Astrocyte of the spinal cord (primary cell): Measurements from ENCODE around the gene SYTL5.

Experiments
- DNase-seq: peaks from one replicate; pipeline ENCODE4 v3.0.0; 2011; ENCODE audit warnings: low read depth, low spot score
- H3K4me3 ChIP-seq: 2 replicates; pipeline ENCODE4 v1.5.1; 2011; ENCODE audit warnings: low read depth, mild to moderate bottlenecking, low read length, moderate library complexity
- in situ Hi-C: cut with HindIII; loops from 2 replicates; pipeline ENCODE4 v1.10.0; 2017; ENCODE audit warnings: low sequenced_read_pairs
- TF ChIP-seq, protein P1 (sequence below): IDR thresholded peaks from 2 replicates; pipeline ENCODE4 v1.5.1; 2012; ENCODE audit warnings: low read depth, mild to moderate bottlenecking, low read length, inconsistent platforms

The SYTL5 gene

DNA sequence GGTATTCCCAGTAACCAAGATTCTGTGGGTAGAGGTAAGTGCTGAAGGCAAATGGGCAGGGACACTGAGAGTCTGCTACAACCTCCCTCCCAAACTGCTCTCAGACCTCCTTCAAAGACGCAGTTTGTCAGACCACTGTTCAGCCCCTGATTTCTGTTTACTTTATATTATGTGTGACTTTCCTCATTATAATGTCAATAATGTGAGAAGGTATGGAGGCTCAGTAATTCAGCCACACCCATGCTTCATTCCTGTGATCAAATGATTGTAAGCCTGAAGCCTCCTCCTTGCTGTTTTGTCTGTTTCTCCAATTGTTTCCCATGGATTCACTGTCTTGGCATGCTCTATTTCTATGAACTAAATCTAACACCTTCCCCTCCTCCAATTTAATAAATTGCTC, 75.6 kb downstream of the SYTL5 start:
- TF ChIP-seq, protein P1, sequence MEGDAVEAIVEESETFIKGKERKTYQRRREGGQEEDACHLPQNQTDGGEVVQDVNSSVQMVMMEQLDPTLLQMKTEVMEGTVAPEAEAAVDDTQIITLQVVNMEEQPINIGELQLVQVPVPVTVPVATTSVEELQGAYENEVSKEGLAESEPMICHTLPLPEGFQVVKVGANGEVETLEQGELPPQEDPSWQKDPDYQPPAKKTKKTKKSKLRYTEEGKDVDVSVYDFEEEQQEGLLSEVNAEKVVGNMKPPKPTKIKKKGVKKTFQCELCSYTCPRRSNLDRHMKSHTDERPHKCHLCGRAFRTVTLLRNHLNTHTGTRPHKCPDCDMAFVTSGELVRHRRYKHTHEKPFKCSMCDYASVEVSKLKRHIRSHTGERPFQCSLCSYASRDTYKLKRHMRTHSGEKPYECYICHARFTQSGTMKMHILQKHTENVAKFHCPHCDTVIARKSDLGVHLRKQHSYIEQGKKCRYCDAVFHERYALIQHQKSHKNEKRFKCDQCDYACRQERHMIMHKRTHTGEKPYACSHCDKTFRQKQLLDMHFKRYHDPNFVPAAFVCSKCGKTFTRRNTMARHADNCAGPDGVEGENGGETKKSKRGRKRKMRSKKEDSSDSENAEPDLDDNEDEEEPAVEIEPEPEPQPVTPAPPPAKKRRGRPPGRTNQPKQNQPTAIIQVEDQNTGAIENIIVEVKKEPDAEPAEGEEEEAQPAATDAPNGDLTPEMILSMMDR = no peak
- no peak overlapping the region for H3K4me3 ChIP-seq
- DNase-seq = no peak
- in situ Hi-C loops = no loop called here

DNA sequence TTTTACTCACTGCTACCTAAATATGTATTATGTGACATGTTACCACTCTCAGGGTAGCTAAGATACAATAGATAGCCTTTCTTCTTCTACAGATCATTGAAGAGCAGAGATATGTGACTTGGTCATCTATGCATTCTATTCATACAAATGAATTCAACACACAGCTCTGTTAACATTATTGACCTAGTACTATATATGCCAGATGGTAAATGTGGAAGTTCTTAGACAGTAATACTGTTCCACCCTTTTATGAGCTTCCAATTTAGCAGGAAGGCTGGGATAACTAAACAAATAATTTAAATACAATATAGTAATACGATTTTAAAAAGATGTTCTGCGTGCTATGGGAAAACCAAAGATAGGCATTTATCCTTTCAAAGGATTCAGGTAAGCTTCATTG, 76.0 kb downstream of the SYTL5 start:
- no peak overlapping the region for H3K4me3 ChIP-seq
- no peak for DNase-seq
- TF ChIP-seq, protein P1 = no peak
- in situ Hi-C loops = no loop called here

DNA sequence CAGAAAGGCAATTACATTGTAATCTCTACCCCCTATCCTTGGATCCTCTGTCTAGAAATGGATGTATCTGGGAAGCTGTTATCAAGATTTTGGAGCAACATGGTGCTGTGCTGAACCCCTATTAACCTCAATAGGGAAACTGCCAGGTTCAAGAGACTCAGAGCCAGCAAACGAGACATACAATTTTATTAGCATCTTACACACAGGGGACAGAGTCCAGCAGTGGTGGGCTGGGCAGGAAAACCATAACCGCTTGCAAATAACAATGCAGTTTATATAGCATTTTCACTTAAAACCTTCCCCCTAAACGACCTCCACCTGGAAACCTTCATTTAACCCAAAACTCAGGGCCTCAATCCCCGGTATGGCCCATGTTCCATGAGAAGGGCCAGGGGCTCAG, 79.5 kb downstream of the SYTL5 start:
- in situ Hi-C loops = no loop called here
- no peak overlapping the region for H3K4me3 ChIP-seq
- TF ChIP-seq, protein P1 = no peak
- DNase-seq = no peak

DNA sequence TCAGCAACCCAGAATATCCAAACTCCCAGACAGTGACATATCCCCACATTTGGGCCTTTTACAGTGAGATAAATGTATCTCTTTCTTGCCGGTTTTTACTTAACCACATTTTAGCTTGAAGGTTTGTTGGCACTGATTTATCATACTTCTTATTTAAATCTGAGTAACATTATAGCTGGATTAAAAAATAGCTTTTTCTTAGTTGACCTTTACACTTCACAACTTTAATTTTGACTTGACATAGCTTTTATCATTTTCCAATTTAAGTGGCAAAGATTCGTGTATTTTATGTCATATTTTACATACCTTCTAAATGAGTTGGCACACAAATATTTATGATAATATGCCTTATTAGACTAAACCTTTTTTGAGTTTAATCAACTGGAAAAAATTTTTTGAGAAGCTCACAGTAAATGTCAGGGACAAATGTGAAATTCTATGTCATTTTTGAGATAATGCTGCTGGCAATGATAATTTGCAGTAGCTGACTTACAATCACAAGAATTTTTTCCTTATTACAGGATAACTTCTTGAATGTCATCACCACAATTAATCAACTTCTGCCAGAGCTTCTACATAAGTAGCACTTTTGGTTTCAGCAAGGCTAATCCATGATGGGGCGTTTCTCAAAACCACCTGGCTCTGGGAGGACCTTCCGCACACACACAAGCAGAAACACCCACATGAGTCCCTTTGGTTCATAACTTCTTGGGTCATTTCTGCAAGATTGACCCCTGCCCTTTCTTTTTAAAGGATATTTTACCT, 80.3 kb downstream of the SYTL5 start:
- TF ChIP-seq, protein P1 = no peak
- in situ Hi-C loops = no loop called here
- no peak for DNase-seq
- no peak overlapping the region for H3K4me3 ChIP-seq

DNA sequence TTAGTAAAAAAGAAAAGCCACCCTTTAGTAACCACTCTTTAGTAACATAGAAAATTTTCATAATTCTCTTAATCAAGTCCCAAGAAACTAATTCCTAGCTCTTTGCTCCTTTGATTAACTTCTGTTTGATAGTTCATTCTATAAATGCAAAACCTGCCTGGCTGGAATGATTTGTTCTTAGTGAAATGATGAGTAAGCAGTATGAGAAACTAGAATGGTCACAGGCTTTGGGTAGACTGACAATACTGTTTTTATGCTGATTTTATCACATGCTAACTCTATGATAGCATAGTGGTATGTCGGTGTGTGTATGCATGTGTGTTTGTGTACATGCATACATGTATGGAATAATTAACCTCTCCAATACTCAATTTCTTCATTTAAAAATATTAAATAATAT, 81.2 kb downstream of the SYTL5 start:
- DNase-seq = no peak
- TF ChIP-seq, protein P1 = no peak
- H3K4me3 ChIP-seq = no peak overlapping the region
- in situ Hi-C loops = no loop called here

DNA sequence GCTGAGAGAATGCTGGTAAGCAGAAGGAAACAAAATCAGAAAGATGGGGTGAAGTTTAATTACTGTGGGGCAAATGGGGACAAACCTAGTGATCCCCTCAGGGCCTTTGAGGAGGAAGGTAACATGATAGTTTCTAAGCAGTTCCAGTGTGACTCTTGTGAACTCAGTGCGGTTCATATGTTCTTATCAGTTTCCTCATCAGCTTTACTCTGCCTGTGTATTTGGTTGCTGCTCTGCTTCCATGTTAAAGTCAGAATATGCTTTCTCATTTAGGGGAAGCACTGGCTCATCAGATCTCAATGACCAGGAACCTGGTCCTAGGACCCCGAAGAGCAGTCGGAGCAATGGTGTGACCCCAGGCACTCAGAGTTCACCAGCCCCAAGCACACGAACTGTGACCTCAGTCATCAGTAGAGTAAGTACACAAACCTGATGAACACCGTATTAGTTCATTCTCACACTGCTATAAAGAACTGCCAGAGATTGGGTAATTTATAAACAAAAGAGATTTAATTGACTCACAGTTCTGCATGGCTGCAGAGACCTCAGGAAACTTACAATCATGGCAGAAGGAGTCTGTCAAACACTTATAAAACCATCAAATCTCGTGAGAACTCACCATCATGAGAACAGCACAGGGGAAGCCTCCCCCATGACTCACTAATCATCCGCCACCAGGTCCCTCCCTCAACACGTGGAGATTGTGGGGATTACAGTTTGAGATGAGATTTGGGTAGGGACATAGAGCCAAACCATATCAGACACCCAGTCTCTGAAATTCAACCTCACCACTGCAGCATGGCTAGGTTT, 83.0 kb downstream of the SYTL5 start:
- TF ChIP-seq, protein P1 = no peak
- DNase-seq = no peak

More for the DNA sequence above, 83.0 kb downstream of the SYTL5 start:
- in situ Hi-C loops = no loop called here
- no peak overlapping the region for H3K4me3 ChIP-seq
